ENCODE measurements around the gene FSIP1. TPM values are rescaled to one million over a fixed set of nuclear protein-coding genes. Genes with fewer than 3 reads are reported as not detected.
A peak's percentile ranks its signal among the peaks of the same experiment; 100 is the strongest.

The FSIP1 gene
- total RNA-seq, 1 experiment from 2014 or later: 1.3 TPM

GRCh38 chr15:39687965-39688364 lies 94.7 kb downstream of the FSIP1 start:
- peaks cover 54% of the 10 kb centered on the region for H3K4me1 Mint-ChIP-seq (ENCODE audit: low read depth, unreplicated experiment)
- no peak overlapping the region for H3K4me3 ChIP-seq (ENCODE audit: low read depth, low read length)
- POLR2A ChIA-PET: no interaction called here
- BruUV-seq (replicated peaks): no TSS peak
- CTCF ChIA-PET: interaction anchor here (1.5 kb wide), 1 partner anchor 29 kb away, joined by 4 read pairs; no protein-coding TSS in a partner anchor
- no peaks in the 10 kb centered on the region for H3K36me3 Mint-ChIP-seq (ENCODE audit: insufficient read depth, unreplicated experiment)
- no peaks in the 10 kb centered on the region for H3K27me3 ChIP-seq (replicated peaks; ENCODE audit: control insufficient read depth, insufficient read depth, low read length)
- no peaks in the 10 kb centered on the region for H3K27me3 Mint-ChIP-seq (ENCODE audit: insufficient read depth, unreplicated experiment)
- DNase-seq: no peak
- H3K4me1 ChIP-seq: peaks cover 64% of the 10 kb centered on the region
- no peaks in the 10 kb centered on the region for H3K36me3 ChIP-seq (ENCODE audit: control insufficient read depth, insufficient read depth, low read length)
- no peaks in the 10 kb centered on the region for H3K9me3 ChIP-seq
- H3K27ac Mint-ChIP-seq (ENCODE audit: unreplicated experiment): peak overlapping the region; percentile 64
- H3K4me3 Mint-ChIP-seq (ENCODE audit: unreplicated experiment): no peak overlapping the region
- TF ChIP-seq CTCF (IDR thresholded peaks at IDR 0.05; ENCODE audit: insufficient read depth in 1 of 2, low read depth in 1 of 2, low read length in 1 of 2, severe bottlenecking in 1 of 2, unreplicated experiment in 1 of 2): no peak
- intact Hi-C loops (cut with micrococcal nuclease; ENCODE audit: unreplicated experiment): loop anchor here (5.0 kb wide), 1 partner anchor 189 kb away; no protein-coding TSS in a partner anchor
- H3K9me3 Mint-ChIP-seq (ENCODE audit: unreplicated experiment): no peaks in the 10 kb centered on the region

- H3K9me3 Mint-ChIP-seq (ENCODE audit: unreplicated experiment): no peaks in the 10 kb centered on the region
These were observed 96.5 kb downstream of the FSIP1 start for GRCh38 chr15:39685999-39686613.

DNA sequence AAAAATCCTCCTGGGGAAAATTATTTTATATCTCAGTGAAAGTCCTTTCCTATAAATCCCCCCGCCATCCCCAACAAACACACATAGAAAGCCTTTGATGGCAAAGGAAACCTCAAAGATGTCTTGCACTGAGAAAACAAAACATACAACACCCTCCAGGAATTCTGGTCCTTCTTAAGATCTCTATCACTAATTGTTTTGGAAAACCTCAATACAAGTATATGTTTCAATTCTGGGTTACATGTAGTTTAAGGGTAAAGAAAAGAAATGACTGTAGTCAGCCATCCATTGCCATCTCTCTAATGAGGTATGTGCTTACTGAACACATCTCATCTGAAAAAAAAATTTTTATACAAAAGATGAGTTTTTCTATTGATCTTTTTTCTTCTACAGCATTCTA lies 97.3 kb downstream of the FSIP1 start:
- H3K27me3 Mint-ChIP-seq (ENCODE audit: insufficient read depth, unreplicated experiment): no peaks in the 10 kb centered on the region
- no peaks in the 10 kb centered on the region for H3K9me3 ChIP-seq
- no peaks in the 10 kb centered on the region for H3K36me3 ChIP-seq (ENCODE audit: control insufficient read depth, insufficient read depth, low read length)
- no peak overlapping the region for H3K4me3 Mint-ChIP-seq (ENCODE audit: unreplicated experiment)
- DNase-seq: no peak
- intact Hi-C loops (cut with micrococcal nuclease; ENCODE audit: unreplicated experiment): loop anchor here (5.0 kb wide), 1 partner anchor 192 kb away; no protein-coding TSS in a partner anchor
- ChIA-PET CTCF (interaction anchor here (0.8 to 3.5 kb wide), 7 partner anchors 32 to 104 kb away, joined by 3 to 52 read pairs (median 3); partner anchors contain the start of gene FSIP1), POLR2A (no interaction called here)
- TF ChIP-seq CTCF (IDR thresholded peaks at IDR 0.05; ENCODE audit: insufficient read depth in 1 of 2, low read depth in 1 of 2, low read length in 1 of 2, severe bottlenecking in 1 of 2, unreplicated experiment in 1 of 2): no peak
- H3K4me1 Mint-ChIP-seq (ENCODE audit: low read depth, unreplicated experiment): peaks cover 30% of the 10 kb centered on the region
- no peak overlapping the region for H3K4me3 ChIP-seq (ENCODE audit: low read depth, low read length)
- peaks cover 38% of the 10 kb centered on the region for H3K4me1 ChIP-seq
- no peaks in the 10 kb centered on the region for H3K9me3 Mint-ChIP-seq (ENCODE audit: unreplicated experiment)
- H3K27ac Mint-ChIP-seq (ENCODE audit: unreplicated experiment): no peak overlapping the region
- no TSS peak for BruUV-seq (replicated peaks)
- no peaks in the 10 kb centered on the region for H3K27me3 ChIP-seq (replicated peaks; ENCODE audit: control insufficient read depth, insufficient read depth, low read length)
- no peaks in the 10 kb centered on the region for H3K36me3 Mint-ChIP-seq (ENCODE audit: insufficient read depth, unreplicated experiment)

More at GRCh38 chr15:39685999-39686613, 96.5 kb downstream of the FSIP1 start:
- Mint-ChIP-seq H3K27ac (ENCODE audit: unreplicated experiment) (no peak overlapping the region), H3K27me3 (ENCODE audit: insufficient read depth, unreplicated experiment) (no peaks in the 10 kb centered on the region), H3K36me3 (ENCODE audit: insufficient read depth, unreplicated experiment) (no peaks in the 10 kb centered on the region), H3K4me3 (ENCODE audit: unreplicated experiment) (no peak overlapping the region), H3K4me1 (ENCODE audit: low read depth, unreplicated experiment) (peaks cover 37% of the 10 kb centered on the region)
- intact Hi-C loops (cut with micrococcal nuclease; ENCODE audit: unreplicated experiment): loop anchor here (1.0 to 5.0 kb wide), 4 partner anchors 31 to 191 kb away; no protein-coding TSS in a partner anchor
- TF ChIP-seq CTCF (IDR thresholded peaks at IDR 0.05; ENCODE audit: insufficient read depth in 1 of 2, low read depth in 1 of 2, low read length in 1 of 2, severe bottlenecking in 1 of 2, unreplicated experiment in 1 of 2): peak; percentile 52 to 78
- no TSS peak for BruUV-seq (replicated peaks)
- peak; percentile 47 to 65 for DNase-seq
- POLR2A ChIA-PET: no interaction called here
- CTCF ChIA-PET: interaction anchor here (0.8 to 3.5 kb wide), 8 partner anchors 31 to 105 kb away, joined by 3 to 52 read pairs (median 3); partner anchors contain the start of gene FSIP1
- Histone ChIP-seq H3K9me3 (no peaks in the 10 kb centered on the region), H3K36me3 (ENCODE audit: control insufficient read depth, insufficient read depth, low read length) (no peaks in the 10 kb centered on the region), H3K27me3 (replicated peaks; ENCODE audit: control insufficient read depth, insufficient read depth, low read length) (no peaks in the 10 kb centered on the region), H3K4me3 (ENCODE audit: low read depth, low read length) (no peak overlapping the region), H3K4me1 (peaks cover 45% of the 10 kb centered on the region)

All from Caco-2 (cell line).